Stimulated activated naive CD8-positive, alpha-beta T cell treated with anti-CD3 and anti-CD28 coated beads, Interleukin-15, Interleukin-2, amounts not matched to agents 100 ng/mL and 50 ng/mL, for 24 hours (primary cell): ENCODE data around the gene MET.
A peak's percentile ranks its signal among the peaks of the same experiment; 100 is the strongest.
"Not testable (repeated sequence)": the region's sequence is repeated elsewhere in the genome, so short reads cannot be mapped to it uniquely, and the experiment has no call there.

Experiments used
- H3K27ac Mint-ChIP-seq: one replicate; pipeline ENCODE4 v1.8.0; 2021; ENCODE audit warnings: mild to moderate bottlenecking, mixed read lengths
- H3K27me3 Mint-ChIP-seq: one replicate; pipeline ENCODE4 v1.8.0; 2021; ENCODE audit warnings: mixed read lengths
- H3K36me3 Mint-ChIP-seq: one replicate; pipeline ENCODE4 v1.8.0; 2021; ENCODE audit warnings: low read depth, mixed read lengths
- H3K4me1 Mint-ChIP-seq: one replicate; pipeline ENCODE4 v1.8.0; 2021; ENCODE audit warnings: low read depth, mixed read lengths
- H3K4me3 Mint-ChIP-seq: one replicate; pipeline ENCODE4 v1.8.0; 2021; ENCODE audit warnings: mild to moderate bottlenecking, mixed read lengths
- H3K9me3 Mint-ChIP-seq: one replicate; pipeline ENCODE4 v1.8.0; 2021; ENCODE audit warnings: mixed read lengths

Gene MET

GRCh38 chr7:116820149-116820548, 148.2 kb downstream of the MET start:
- Mint-ChIP-seq H3K27ac (no peak overlapping the region), H3K27me3 (peaks cover 21% of the 10 kb centered on the region), H3K9me3 (peaks cover 7% of the 10 kb centered on the region), H3K36me3 (no peaks in the 10 kb centered on the region), H3K4me3 (no peak overlapping the region), H3K4me1 (peaks cover 7% of the 10 kb centered on the region)

DNA sequence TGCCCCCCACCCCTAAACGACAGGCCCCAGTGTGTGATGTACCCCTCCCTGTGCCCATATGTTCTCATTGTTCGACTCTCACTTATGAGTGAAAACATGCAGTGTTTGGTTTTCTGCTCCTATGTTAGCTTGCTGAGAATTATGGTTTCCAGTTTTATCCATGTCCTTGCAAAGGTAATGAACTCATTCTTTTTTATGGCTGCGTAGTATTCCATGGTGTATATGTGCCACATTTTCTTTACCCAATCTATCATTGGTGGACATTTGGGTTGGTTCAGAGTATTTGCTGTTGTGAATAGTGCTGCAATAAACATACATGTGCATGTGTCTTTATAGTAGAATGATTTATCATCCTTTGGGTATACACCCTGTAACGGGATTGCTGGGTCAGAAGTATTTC, 149.7 kb downstream of the MET start:
- H3K27ac Mint-ChIP-seq: not testable (repeated sequence)

DNA sequence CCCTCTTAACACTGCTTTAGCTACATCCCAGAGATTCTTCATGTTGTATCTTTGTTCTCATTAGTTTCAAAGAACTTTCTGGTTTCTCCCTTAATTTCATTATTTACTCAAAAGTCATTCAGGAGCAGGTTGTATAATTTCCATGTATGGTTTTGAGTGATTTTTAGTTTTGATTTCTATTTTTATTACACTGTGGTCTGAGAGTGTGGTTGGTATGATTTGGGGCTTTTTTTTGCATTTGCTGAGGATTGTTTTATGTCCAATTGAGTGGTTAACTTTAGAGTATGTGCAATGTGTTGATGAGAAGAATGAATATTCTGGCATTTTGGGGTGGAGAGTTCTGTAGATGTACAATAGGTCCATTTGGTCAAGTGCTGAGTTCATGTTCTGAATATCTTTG, 152.5 kb downstream of the MET start:
- Mint-ChIP-seq H3K27ac (no peak overlapping the region), H3K36me3 (no peaks in the 10 kb centered on the region), H3K4me3 (no peak overlapping the region), H3K9me3 (peaks cover 7% of the 10 kb centered on the region), H3K27me3 (peaks cover 27% of the 10 kb centered on the region), H3K4me1 (peaks cover 7% of the 10 kb centered on the region)

More for the DNA sequence above, 149.7 kb downstream of the MET start:
- H3K4me3 Mint-ChIP-seq, H3K36me3 Mint-ChIP-seq, H3K9me3 Mint-ChIP-seq, H3K4me1 Mint-ChIP-seq: not testable (repeated sequence)
- H3K27me3 Mint-ChIP-seq: peaks cover 33% of the 10 kb centered on the region

DNA sequence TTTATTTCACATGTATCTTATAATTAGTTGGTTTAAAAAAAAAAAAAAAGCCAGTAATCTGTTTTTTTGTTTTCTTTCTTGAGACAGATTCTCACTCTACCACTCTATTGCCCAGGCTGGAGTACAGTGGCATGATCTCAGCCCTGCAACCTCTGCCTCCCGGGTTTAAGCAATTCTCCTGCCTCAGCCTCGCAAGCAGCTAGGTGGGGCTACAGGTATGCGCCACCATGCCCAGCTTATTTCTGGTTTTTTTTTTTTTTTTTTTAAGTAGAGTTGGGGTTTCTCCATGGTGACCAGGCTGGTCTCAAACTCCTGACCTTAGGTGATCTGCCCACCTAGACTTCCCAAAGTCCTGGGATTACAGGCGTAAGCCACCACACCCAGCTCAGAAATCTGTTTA, 156.3 kb downstream of the MET start:
- Mint-ChIP-seq H3K36me3 (no peaks in the 10 kb centered on the region), H3K4me1 (peaks cover 7% of the 10 kb centered on the region), H3K4me3 (no peak overlapping the region), H3K9me3 (peaks cover 7% of the 10 kb centered on the region), H3K27me3 (peaks cover 29% of the 10 kb centered on the region), H3K27ac (no peak overlapping the region)

GRCh38 chr7:116829041-116829440, 157.0 kb downstream of the MET start:
- Mint-ChIP-seq H3K9me3 (peaks cover 7% of the 10 kb centered on the region), H3K4me3 (no peak overlapping the region), H3K27me3 (peaks cover 25% of the 10 kb centered on the region), H3K36me3 (no peaks in the 10 kb centered on the region), H3K27ac (no peak overlapping the region), H3K4me1 (peaks cover 7% of the 10 kb centered on the region)

DNA sequence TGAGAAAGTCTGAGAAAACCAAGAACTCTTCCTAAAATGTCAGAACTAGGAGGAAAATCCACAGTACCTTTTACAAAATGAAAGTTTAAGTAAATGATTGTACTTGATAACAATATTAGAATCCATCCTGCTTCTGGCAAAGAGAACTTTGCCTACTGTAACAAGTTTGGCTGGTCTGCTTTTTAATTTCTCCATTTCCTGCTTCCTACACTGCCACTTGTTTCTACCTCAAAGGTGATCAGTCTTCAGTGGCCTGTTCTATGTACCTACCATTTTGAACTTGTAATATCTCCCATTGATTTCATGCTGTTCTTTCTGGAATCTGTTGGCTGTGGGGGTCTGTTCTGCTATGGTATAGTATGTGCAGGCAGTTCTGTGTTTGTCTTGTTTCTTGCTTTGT, 157.5 kb downstream of the MET start:
- Mint-ChIP-seq H3K27ac (no peak overlapping the region), H3K27me3 (peaks cover 21% of the 10 kb centered on the region), H3K4me3 (no peak overlapping the region), H3K36me3 (no peaks in the 10 kb centered on the region), H3K9me3 (peaks cover 2% of the 10 kb centered on the region), H3K4me1 (peaks cover 3% of the 10 kb centered on the region)

DNA sequence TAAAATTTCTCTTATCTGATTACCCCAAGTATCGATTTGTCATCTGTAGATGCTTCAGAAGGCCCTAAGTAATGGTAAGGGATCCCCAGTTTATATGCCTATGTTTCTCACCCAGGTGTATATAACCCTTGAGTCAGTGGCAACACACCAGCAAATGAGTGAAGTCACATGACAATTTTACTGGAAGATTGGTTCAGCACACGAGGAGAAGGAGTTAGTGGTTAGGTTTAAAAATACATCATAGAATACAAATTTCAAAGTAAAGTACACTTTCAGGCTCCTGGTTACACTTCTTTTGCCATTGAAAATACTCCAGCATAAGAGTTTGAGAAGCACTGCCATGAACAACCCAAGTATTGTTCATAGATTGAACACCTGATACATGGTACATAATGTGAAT, 160.7 kb downstream of the MET start:
- peaks cover 4% of the 10 kb centered on the region for H3K27me3 Mint-ChIP-seq
- no peak overlapping the region for H3K27ac Mint-ChIP-seq
- H3K9me3 Mint-ChIP-seq: no peaks in the 10 kb centered on the region
- H3K36me3 Mint-ChIP-seq: no peaks in the 10 kb centered on the region
- H3K4me3 Mint-ChIP-seq: no peak overlapping the region
- H3K4me1 Mint-ChIP-seq: no peaks in the 10 kb centered on the region

DNA sequence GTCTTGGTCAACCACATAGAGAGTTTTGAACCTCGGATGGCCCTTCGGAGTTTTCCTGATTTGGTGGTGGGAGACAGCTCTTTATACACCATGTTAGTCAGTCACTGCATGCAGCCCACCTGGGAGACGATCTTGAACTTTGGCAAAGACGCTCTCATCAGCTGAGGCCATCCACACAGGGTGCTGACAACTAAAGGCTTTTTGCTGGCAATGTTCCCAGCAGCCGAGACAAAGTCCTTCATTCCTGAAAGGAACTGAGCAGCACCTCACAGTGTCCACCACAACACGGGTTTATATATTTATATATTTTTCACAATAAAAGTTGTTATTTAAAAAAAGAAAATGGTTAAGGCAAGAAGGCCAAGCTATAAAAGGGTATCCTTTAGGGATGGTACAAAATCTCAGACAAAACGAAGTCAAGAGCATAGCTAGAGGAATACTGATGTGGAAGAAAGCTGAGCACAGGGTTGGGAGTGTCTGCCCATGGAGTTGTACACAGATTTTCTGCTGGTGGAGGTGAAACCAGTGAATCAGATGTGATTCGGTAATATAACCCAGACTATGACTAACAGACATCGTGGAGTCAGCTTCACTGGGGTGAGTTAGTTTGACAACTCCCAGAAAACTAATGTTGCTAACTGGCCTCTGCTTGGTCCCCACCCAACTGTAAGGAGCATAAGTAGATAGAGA, 163.0 kb downstream of the MET start:
- H3K27ac Mint-ChIP-seq: no peak overlapping the region
- no peaks in the 10 kb centered on the region for H3K4me1 Mint-ChIP-seq
- no peak overlapping the region for H3K4me3 Mint-ChIP-seq
- no peaks in the 10 kb centered on the region for H3K9me3 Mint-ChIP-seq
- H3K36me3 Mint-ChIP-seq: no peaks in the 10 kb centered on the region
- peaks cover 4% of the 10 kb centered on the region for H3K27me3 Mint-ChIP-seq

- H3K36me3 Mint-ChIP-seq: no peaks in the 10 kb centered on the region
- H3K27ac Mint-ChIP-seq: no peak overlapping the region
- H3K9me3 Mint-ChIP-seq: no peaks in the 10 kb centered on the region
- no peaks in the 10 kb centered on the region for H3K4me1 Mint-ChIP-seq
- H3K4me3 Mint-ChIP-seq: no peak overlapping the region
- H3K27me3 Mint-ChIP-seq: peaks cover 4% of the 10 kb centered on the region
Observed at GRCh38 chr7:116836048-116836447, 164.1 kb downstream of the MET start.

GRCh38 chr7:116836911-116837310, 164.9 kb downstream of the MET start:
- H3K4me3 Mint-ChIP-seq: no peak overlapping the region
- no peaks in the 10 kb centered on the region for H3K9me3 Mint-ChIP-seq
- no peaks in the 10 kb centered on the region for H3K36me3 Mint-ChIP-seq
- peaks cover 5% of the 10 kb centered on the region for H3K27me3 Mint-ChIP-seq
- no peak overlapping the region for H3K27ac Mint-ChIP-seq
- peaks cover under 1% of the 10 kb centered on the region for H3K4me1 Mint-ChIP-seq

GRCh38 chr7:116837586-116837985, 165.6 kb downstream of the MET start:
- Mint-ChIP-seq H3K27ac (no peak overlapping the region), H3K36me3 (no peaks in the 10 kb centered on the region), H3K9me3 (no peaks in the 10 kb centered on the region), H3K4me3 (no peak overlapping the region), H3K4me1 (peaks cover 6% of the 10 kb centered on the region), H3K27me3 (peaks cover 12% of the 10 kb centered on the region)

GRCh38 chr7:116840256-116840655, 168.3 kb downstream of the MET start:
- no peaks in the 10 kb centered on the region for H3K36me3 Mint-ChIP-seq
- H3K9me3 Mint-ChIP-seq: no peaks in the 10 kb centered on the region
- H3K4me3 Mint-ChIP-seq: no peak overlapping the region
- peaks cover 15% of the 10 kb centered on the region for H3K27me3 Mint-ChIP-seq
- H3K27ac Mint-ChIP-seq: no peak overlapping the region
- peaks cover 13% of the 10 kb centered on the region for H3K4me1 Mint-ChIP-seq

DNA sequence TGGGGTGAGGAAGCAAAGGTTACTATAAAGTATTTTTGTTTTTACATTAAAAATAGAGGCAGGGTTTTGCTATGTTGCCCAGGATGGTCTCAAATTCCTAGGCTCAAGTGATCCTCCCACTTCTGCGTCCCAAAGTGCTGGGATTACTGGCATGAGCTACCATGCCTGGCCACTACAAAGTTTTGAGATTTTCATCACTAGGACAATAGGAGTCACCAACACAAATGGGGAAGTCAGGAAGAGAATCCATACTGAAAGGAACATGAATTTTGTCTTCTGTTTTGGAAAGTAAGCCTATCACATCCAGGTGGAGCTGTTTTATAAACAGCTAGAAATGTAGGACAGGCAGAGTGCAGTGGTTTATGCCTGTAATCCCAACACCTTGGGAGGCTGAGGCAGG, 170.4 kb downstream of the MET start:
- Mint-ChIP-seq H3K4me1 (peaks cover 13% of the 10 kb centered on the region), H3K4me3 (no peak overlapping the region), H3K9me3 (no peaks in the 10 kb centered on the region)

DNA sequence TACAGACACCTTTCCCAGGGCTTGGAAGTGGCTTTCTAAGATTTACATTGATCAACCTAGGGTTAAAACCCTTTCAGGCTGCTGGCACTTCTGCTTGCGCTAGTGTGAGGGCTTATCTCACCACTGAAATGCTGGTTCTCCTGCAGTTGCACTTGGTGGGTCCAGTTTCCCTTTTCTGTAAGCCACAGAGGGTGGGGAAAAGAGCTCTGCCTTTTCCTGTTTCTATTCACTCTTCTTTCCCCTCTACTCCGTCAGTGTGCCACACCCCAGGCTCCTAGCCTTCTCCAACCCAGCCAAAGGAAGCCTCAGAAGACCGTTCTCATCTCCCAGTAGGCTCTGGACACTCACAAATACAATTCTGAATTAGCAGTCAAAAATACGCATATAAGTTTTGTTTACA, 171.4 kb downstream of the MET start:
- H3K4me3 Mint-ChIP-seq: peak overlapping the region; percentile 9
- peaks cover 13% of the 10 kb centered on the region for H3K4me1 Mint-ChIP-seq
- H3K9me3 Mint-ChIP-seq: no peaks in the 10 kb centered on the region
- H3K27ac Mint-ChIP-seq: no peak overlapping the region
- H3K36me3 Mint-ChIP-seq: no peaks in the 10 kb centered on the region
- H3K27me3 Mint-ChIP-seq: peaks cover 19% of the 10 kb centered on the region

More for the DNA sequence above, 170.4 kb downstream of the MET start:
- H3K27ac Mint-ChIP-seq: no peak overlapping the region
- H3K36me3 Mint-ChIP-seq: no peaks in the 10 kb centered on the region
- H3K27me3 Mint-ChIP-seq: peaks cover 17% of the 10 kb centered on the region
